Hypothalamus (tissue), 51 donors: ENCODE results near the gene GALNT16.
A peak's percentile ranks its signal among the peaks of the same experiment; 100 is the strongest.

ENCODE experiments used
- DNase-seq, 51 donors: peaks; one replicate each; lab custom pipeline; 2025; lab: John Stamatoyannopoulos, UW

The GALNT16 gene

GRCh38 chr14:69332782-69333395 lies 72.9 kb downstream of the GALNT16 start:
- no peak for DNase-seq

- no peak for DNase-seq
Measured at GRCh38 chr14:69333791-69334337, 73.9 kb downstream of the GALNT16 start.

GRCh38 chr14:69334576-69334975 lies 74.6 kb downstream of the GALNT16 start:
- no peak for DNase-seq

DNA sequence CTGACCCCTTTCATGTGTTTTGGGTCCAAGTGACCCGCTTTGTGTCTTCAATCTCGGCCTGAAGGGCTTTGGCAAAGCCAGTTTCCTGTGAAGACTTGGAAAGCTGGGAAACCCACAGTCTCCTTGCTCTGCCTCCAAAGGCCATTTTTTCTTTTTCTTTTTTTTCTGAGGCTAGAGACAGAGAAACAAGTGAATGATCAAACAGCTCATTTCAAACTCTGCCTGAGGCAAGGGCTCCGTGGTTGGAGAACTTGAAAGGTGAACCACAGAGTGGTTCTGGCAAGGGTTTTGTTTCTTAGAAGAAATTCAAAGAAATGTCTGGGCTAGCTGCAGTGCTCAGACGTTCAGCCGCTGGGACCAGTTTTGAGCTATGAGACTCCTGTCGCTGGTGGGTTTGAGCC lies 75.4 kb downstream of the GALNT16 start:
- no peak for DNase-seq

DNA sequence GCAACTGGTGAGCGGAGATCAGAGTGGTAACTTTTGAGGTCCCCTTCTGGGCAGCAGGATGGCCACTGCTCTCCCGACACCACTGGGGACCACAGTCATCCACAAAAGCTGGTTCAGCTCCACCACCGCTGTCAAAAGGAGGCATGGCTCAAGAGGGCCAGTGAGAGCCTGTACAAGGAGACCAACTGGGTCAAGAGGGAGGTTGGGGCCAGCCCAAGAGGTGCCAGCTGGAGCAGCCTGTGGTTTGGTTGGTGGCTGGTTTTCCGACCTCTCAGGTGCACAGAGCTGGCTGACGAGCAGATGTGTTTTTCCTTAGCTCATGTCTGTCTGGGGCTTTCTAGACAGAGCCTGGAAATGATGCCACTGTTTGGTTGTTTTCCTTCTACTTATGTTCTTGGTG lies 78.0 kb downstream of the GALNT16 start:
- no peak for DNase-seq

DNA sequence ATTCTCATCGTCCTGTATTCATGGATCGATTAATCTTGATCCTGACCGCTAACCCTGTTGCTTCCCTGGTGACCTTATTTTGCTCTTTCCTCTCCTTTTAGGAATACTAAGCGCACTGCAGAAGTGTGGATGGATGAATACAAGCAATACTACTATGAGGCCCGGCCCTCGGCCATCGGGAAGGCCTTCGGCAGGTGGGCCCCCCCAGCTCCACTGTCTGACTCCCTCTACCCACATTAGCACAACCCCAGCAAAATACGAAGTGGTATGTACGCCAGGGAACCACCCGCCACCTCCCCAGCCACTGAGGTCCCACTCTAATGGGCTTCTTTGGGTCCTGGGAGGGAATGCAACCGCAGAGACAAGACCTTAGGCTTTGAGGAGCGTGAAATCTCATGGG lies 79.5 kb downstream of the GALNT16 start:
- DNase-seq, result no peak

- DNase-seq, result no peak
Measured at GRCh38 chr14:69342928-69343525, 83.1 kb downstream of the GALNT16 start.

DNA sequence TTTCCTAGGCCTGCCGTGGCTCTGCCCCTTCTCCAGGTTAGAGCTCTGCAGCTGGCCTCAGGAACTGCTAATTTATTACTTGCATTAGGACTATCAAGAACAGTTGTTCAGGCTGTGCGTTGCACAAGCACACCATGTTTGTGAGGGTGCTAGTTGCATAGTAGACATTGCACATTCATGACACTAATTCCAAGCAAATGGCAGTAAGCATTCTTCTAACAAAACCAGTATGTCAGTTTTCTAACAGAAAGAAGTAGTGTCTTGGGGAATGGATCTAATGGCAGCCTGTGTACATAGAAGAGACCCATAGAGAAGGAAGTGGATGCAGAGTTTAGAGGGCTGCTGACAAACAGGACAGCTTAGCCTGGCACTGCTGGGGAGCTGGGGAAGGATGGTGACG lies 84.2 kb downstream of the GALNT16 start:
- DNase-seq, result no peak

DNA sequence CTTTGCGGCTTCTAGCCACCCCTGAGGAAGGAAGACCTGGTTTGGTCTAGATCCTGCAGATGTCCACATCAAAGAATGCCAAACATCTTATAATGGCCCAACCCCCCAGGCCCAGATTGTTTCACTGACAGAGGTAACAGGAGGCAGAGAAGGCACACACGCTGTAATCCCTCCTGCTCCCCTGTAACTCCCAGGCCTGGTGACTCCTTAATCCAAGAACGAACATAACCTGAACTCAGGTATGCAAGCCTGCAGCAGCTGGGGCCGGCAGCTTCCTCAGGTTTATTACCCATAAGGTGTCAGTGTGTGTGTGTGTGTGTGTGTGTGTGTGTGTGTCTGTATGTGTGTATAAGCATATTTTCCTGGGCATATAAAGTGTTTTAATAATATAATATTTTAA lies 85.4 kb downstream of the GALNT16 start:
- no peak for DNase-seq

DNA sequence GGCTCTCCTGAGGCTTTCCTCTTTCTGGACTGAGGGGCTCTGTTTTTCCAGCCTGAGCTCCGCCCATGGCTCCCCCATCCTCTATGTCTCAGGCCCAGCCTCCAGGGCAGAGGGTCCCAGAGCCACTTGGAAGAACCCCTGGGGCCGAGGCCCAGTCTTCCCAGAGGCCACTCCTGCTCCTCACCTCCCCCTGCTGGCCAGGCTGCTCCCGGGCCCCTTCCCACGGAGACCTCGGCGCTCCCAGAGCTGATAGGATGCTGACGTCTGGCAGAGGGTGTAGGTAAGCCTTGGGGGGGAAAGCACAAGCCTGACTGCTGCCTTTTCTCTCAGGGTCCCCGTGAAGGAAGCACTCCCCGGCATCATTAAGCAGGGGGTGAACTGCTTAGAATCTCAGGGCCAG lies 86.8 kb downstream of the GALNT16 start:
- no peak for DNase-seq

GRCh38 chr14:69349091-69349777 lies 89.3 kb downstream of the GALNT16 start:
- no peak for DNase-seq

- DNase-seq, result no peak
Measured at GRCh38 chr14:69350892-69351291, 90.9 kb downstream of the GALNT16 start.

DNA sequence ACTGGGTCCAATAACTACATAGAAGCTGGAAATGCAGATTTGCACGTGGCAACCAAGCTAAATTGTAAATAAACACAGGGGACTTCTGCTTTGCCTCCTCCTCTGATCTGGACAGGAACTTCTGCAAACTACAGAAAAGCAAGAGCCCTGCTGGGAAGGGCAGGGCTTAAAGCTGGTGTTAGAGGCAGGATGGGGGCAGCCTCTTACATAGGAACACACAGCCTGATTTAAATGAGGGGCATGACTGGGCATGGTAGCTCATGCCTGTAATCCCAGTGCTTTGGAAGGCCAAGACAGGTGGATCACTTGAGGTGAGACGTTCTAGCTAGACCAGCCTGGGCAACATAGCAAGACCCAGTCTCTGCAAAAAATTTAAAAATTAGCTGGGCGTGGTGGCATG lies 91.4 kb downstream of the GALNT16 start:
- DNase-seq, result no peak

GRCh38 chr14:69351911-69352310 lies 92.0 kb downstream of the GALNT16 start:
- peak in 1 of 51 donors; percentile 7 for DNase-seq

DNA sequence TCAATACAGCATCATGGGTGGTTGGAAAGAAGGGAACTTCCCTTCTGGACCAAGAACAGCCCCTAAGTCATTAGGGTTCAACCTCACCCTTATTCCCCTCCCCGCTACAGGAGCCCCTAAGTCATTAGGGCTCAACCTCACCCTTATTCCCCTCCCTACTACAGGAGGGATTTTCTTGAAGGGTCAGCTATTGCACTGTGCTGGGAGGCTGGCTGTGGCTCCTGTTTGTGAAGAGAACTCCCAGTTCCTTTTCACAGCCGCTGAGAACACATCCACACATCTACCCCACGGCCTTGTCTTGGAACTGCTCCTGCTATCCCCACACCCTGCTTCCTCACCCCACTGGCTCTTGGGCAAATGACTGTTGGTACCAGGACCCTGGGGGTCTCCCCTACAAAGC lies 93.2 kb downstream of the GALNT16 start:
- DNase-seq, result no peak

GRCh38 chr14:69354383-69355153 lies 94.6 kb downstream of the GALNT16 start:
- DNase-seq, result peak in 2 of 51 donors; percentile 7 to 26

GRCh38 chr14:69355154-69355597 lies 95.2 kb downstream of the GALNT16 start:
- DNase-seq, result no peak

- peak in 4 of 51 donors; percentile 23 to 44 (median 33) for DNase-seq
Measured at GRCh38 chr14:69355607-69356281, 95.8 kb downstream of the GALNT16 start.

- no peak for DNase-seq
Measured at GRCh38 chr14:69356903-69357543, 97.1 kb downstream of the GALNT16 start.
